Ascending aorta (tissue), 2 donors: ENCODE results near the gene MMS19. TPM values are rescaled to one million over a fixed set of nuclear protein-coding genes. Genes with fewer than 3 reads are reported as not detected.

Experiments used
- DNase-seq, 2 donors: peaks; one replicate each; pipeline ENCODE4 v3.0.0-alpha.2; 2019; ENCODE audit warnings: low spot score in 2 of 2
- H3K27ac ChIP-seq, 2 donors: fragments of 200-600 bp; sonication (generic); one replicate each; pipeline ENCODE4 v1.5.1; 2016 to 2017; ENCODE audit warnings: mild to moderate bottlenecking in 1 of 2
- H3K27me3 ChIP-seq: fragments of 200-600 bp; sonication (generic); one replicate; pipeline ENCODE4 v1.5.1; 2017
- H3K36me3 ChIP-seq, 2 donors: fragments of 200-600 bp; sonication (generic); one replicate each; pipeline ENCODE4 v1.5.1; 2016
- H3K4me1 ChIP-seq, 2 donors: fragments of 200-600 bp; sonication (generic); one replicate each; pipeline ENCODE4 v1.5.1; 2016 to 2017; ENCODE audit warnings: mild to moderate bottlenecking in 1 of 2
- H3K4me3 ChIP-seq, 2 donors: fragments of 200-600 bp; sonication (generic); one replicate each; pipeline ENCODE4 v1.5.1; 2016 to 2017; ENCODE audit warnings: mild to moderate bottlenecking in 1 of 2
- H3K9me3 ChIP-seq, 2 donors: fragments of 200-600 bp; sonication (generic); one replicate each; pipeline ENCODE4 v1.5.1; 2016
- intact Hi-C: fragments of 100-400 bp; cut with DNase I; formaldehyde crosslinking; loops from one replicate; pipeline ENCODE4 v1.15.1; 2023
- total RNA-seq: library from RNA; depleted of rRNA; stranded (reverse); fragments of >200 nt; gene quantifications from one replicate; pipeline ENCODE4 v1.1.0, GENCODE V29; 2016
- TF ChIP-seq, protein P1 (sequence below), 3 experiments: fragments of 200-600 bp in 2 of 3; fragments of 450-650 bp in 1 of 3; sonication (generic) in 2 of 3; IDR thresholded peaks; one replicate each; pipeline ENCODE4 v1.5.1; 2016 to 2019; ENCODE audit warnings: antibody characterized with exemption in 3 of 3, mild to moderate bottlenecking in 1 of 3, moderate library complexity in 1 of 3

The MMS19 gene, protein sequence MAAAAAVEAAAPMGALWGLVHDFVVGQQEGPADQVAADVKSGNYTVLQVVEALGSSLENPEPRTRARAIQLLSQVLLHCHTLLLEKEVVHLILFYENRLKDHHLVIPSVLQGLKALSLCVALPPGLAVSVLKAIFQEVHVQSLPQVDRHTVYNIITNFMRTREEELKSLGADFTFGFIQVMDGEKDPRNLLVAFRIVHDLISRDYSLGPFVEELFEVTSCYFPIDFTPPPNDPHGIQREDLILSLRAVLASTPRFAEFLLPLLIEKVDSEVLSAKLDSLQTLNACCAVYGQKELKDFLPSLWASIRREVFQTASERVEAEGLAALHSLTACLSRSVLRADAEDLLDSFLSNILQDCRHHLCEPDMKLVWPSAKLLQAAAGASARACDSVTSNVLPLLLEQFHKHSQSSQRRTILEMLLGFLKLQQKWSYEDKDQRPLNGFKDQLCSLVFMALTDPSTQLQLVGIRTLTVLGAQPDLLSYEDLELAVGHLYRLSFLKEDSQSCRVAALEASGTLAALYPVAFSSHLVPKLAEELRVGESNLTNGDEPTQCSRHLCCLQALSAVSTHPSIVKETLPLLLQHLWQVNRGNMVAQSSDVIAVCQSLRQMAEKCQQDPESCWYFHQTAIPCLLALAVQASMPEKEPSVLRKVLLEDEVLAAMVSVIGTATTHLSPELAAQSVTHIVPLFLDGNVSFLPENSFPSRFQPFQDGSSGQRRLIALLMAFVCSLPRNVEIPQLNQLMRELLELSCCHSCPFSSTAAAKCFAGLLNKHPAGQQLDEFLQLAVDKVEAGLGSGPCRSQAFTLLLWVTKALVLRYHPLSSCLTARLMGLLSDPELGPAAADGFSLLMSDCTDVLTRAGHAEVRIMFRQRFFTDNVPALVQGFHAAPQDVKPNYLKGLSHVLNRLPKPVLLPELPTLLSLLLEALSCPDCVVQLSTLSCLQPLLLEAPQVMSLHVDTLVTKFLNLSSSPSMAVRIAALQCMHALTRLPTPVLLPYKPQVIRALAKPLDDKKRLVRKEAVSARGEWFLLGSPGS
- 34.0 TPM for total RNA-seq

DNA sequence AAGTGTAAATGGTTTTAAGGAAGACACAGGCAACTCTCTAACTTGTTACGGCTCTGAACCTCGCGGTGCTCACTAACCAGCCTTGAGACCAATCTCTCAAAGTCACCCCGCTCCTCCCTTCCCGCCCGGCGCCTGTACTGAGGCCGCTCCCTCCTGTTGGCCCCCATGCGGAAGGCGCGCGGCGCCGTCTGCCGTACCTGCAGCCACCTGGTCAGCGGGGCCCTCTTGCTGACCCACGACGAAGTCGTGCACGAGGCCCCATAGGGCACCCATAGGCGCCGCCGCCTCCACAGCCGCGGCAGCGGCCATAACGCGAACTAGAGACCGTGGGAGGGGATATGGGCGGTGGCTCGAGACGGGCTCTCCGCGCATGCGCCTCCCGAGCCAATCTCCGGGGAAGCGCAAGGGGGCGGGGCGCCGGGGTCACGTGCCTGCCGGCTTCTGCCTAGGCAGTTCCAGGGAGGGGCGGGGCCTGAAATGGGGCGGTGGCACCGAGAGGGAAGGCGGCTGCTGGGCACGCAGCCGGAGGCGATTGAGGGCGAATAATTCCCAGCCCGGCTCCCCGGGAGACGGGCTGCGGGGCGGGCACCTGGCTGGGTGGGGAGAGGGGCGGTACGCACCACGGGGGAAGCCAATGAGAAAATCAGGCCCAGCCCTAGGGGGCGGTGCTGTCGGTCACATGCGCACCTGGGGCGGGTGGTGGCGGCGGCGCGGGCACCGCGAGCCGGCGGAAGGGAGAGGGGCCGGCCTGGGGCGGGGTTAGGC lies at the start of gene MMS19:
Gene MMS19, minus strand, starts transcription at position 347 of the 765 bp plus-strand sequence. Its CDS starts 38 bp downstream, at position 309.
- peaks cover 0 to 13% of the 10 kb centered on the region in 2 donors for H3K4me1 ChIP-seq
- H3K9me3 ChIP-seq = no peaks in the 10 kb centered on the region
- peak; percentile 96 to 100 for DNase-seq
- intact Hi-C loops = loop anchor here (1.0 to 5.0 kb wide), 8 partner anchors 35 to 214 kb away; partner anchors contain the start of genes AVPI1, MARVELD1, MORN4 and PGAM1
- no peaks in the 10 kb centered on the region for H3K27me3 ChIP-seq
- TF ChIP-seq, protein P1, sequence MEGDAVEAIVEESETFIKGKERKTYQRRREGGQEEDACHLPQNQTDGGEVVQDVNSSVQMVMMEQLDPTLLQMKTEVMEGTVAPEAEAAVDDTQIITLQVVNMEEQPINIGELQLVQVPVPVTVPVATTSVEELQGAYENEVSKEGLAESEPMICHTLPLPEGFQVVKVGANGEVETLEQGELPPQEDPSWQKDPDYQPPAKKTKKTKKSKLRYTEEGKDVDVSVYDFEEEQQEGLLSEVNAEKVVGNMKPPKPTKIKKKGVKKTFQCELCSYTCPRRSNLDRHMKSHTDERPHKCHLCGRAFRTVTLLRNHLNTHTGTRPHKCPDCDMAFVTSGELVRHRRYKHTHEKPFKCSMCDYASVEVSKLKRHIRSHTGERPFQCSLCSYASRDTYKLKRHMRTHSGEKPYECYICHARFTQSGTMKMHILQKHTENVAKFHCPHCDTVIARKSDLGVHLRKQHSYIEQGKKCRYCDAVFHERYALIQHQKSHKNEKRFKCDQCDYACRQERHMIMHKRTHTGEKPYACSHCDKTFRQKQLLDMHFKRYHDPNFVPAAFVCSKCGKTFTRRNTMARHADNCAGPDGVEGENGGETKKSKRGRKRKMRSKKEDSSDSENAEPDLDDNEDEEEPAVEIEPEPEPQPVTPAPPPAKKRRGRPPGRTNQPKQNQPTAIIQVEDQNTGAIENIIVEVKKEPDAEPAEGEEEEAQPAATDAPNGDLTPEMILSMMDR (IDR thresholded peaks at IDR 0.05) = no peak
- H3K27ac ChIP-seq = peak within 1 kb of the TSS; percentile 94 to 98
- H3K4me3 ChIP-seq = peak within 1 kb of the TSS; percentile 75 to 87
- H3K36me3 ChIP-seq = no peaks in the 10 kb centered on the region

DNA sequence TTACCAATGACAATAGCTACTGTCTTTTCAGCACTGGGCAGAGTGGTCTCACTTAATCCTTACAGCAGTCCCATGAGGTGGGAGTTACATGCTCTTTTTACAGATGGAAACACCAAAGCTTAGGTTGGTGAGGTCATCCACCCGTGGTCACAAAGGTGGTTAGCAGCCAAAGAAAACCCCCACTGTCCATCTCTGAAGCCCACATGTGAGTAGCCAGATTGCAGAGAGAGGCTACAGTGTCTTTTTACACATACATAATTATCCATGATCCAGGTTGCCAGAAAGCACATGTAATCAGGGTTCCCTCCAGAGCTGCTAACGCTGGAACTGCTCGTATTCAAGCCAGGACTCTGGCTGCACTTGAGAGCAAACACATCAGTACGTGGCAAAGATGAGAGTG lies 49.7 kb upstream of the MMS19 start:
- intact Hi-C loops = no loop called here
- Histone ChIP-seq H3K9me3 (no peaks in the 10 kb centered on the region), H3K27ac (no peak overlapping the region), H3K36me3 (no peaks in the 10 kb centered on the region), H3K4me3 (no peak overlapping the region), H3K4me1 (peaks cover under 1 to 16% of the 10 kb centered on the region in 2 donors), H3K27me3 (no peaks in the 10 kb centered on the region)
- no peak for DNase-seq
- TF ChIP-seq, protein P1 (IDR thresholded peaks at IDR 0.05) = no peak

DNA sequence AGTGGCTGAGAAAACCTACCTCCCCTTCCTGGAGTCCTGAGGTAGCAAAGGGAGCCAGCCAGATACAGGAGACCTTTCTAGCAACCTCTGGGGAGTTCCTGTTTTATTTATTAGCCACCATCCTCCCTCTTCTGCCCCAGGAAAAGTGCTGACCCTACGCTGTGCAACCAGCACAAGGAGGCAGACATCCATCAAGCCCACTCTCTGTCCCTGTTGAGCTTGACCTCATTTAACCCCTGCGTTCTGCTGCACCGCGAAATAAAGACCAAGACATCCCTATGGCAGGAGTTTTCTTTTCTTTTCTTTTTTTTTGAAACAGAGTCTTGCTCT lies 49.0 kb upstream of the MMS19 start:
- Histone ChIP-seq H3K27ac (no peak overlapping the region), H3K27me3 (no peaks in the 10 kb centered on the region), H3K4me3 (no peak overlapping the region), H3K4me1 (peaks cover 7 to 23% of the 10 kb centered on the region in 2 donors), H3K36me3 (no peaks in the 10 kb centered on the region), H3K9me3 (no peaks in the 10 kb centered on the region)
- DNase-seq = no peak
- TF ChIP-seq, protein P1 (IDR thresholded peaks at IDR 0.05) = no peak
- intact Hi-C loops = no loop called here

DNA sequence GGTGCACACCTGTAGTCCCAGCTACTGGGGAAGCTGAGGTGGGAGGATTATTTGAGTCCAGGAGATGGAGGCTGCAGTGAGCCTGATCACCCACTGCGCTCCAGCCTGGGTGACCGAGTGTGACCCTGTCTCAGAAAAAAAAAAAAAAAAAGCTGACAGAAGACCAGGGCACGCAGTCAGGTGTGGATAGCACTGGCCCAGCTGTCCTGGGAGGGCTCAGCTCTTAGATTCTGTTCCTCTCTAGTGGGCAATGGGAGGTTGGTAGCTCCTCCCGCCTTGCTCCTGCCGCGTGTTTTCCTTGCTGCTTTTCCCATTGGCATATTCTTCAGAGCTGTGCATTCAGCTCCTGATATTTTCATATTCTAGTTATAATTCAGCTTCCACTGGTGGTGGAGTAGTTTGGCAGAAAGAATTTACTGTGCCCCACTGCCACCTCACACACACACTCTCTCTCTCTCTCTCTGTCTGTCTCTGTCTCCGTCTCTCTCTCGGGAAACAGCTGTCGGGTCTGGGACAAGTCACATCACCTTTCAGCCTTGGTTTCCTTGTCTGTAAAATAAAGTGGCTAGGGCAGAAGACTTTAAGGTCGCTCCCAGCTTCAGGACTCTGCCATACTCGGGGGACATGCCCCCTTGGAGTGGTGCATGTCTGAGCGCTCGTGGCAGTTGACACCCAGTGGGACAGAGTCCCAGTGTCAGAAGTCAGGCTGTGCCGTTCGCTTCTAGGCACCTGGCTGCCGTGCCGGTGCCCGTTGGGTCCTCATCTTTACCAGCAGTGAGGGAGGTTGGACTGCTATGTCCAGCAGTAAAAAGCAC lies 48.4 kb upstream of the MMS19 start:
- TF ChIP-seq, protein P1 (IDR thresholded peaks at IDR 0.05) = no peak
- intact Hi-C loops = no loop called here
- Histone ChIP-seq H3K4me3 (no peak overlapping the region), H3K9me3 (no peaks in the 10 kb centered on the region), H3K27ac (no peak overlapping the region), H3K27me3 (no peaks in the 10 kb centered on the region), H3K36me3 (no peaks in the 10 kb centered on the region), H3K4me1 (peaks cover 10 to 27% of the 10 kb centered on the region in 2 donors)
- no peak for DNase-seq
